Fibroblast of upper back skin (primary cell): ENCODE results near the gene CCL26.
"Not testable (repeated sequence)": the region's sequence is repeated elsewhere in the genome, so short reads cannot be mapped to it uniquely, and the experiment has no call there.

Experiments
- DNase-seq: peaks from one replicate; pipeline ENCODE4 v3.0.0-alpha.2; 2013

Gene CCL26

GRCh38 chr7:75737856-75738603 is 34.0 kb downstream of the CCL26 start:
- no peak for DNase-seq

- DNase-seq = no peak
Observed at GRCh38 chr7:75735581-75736350, 36.2 kb downstream of the CCL26 start.

- peak; percentile 66 for DNase-seq
Observed at GRCh38 chr7:75734586-75735458, 37.2 kb downstream of the CCL26 start.

GRCh38 chr7:75732764-75733630 is 39.0 kb downstream of the CCL26 start:
- peak; percentile 88 for DNase-seq

- no peak for DNase-seq
Observed at GRCh38 chr7:75732016-75732521, 39.9 kb downstream of the CCL26 start.

- DNase-seq = no peak
Observed at GRCh38 chr7:75729851-75730274, 42.1 kb downstream of the CCL26 start.

GRCh38 chr7:75727881-75728593 is 44.0 kb downstream of the CCL26 start:
- DNase-seq = peak; percentile 55

- not testable (repeated sequence) for DNase-seq
Observed at GRCh38 chr7:75727351-75727750, 44.7 kb downstream of the CCL26 start.

- no peak for DNase-seq
Observed at GRCh38 chr7:75725306-75725705, 46.7 kb downstream of the CCL26 start.

GRCh38 chr7:75723444-75723843 is 48.6 kb downstream of the CCL26 start:
- no peak for DNase-seq

GRCh38 chr7:75722373-75722772 is 49.6 kb downstream of the CCL26 start:
- no peak for DNase-seq

GRCh38 chr7:75721922-75722321 is 50.1 kb downstream of the CCL26 start:
- DNase-seq = not testable (repeated sequence)

- no peak for DNase-seq
Observed at GRCh38 chr7:75721426-75721825, 50.6 kb downstream of the CCL26 start.

- no peak for DNase-seq
Observed at GRCh38 chr7:75719626-75720025, 52.4 kb downstream of the CCL26 start.
